Raji (cell line): Measurements from ENCODE around the gene CD8B2.

Experiments used
- POLR2A ChIP-seq: IDR thresholded peaks from 2 replicates; pipeline ENCODE4 v1.6.1; 2011; ENCODE audit warnings: low read depth, low read length, control low read depth; ENCODE audit not compliant: insufficient read depth

Gene CD8B2

DNA sequence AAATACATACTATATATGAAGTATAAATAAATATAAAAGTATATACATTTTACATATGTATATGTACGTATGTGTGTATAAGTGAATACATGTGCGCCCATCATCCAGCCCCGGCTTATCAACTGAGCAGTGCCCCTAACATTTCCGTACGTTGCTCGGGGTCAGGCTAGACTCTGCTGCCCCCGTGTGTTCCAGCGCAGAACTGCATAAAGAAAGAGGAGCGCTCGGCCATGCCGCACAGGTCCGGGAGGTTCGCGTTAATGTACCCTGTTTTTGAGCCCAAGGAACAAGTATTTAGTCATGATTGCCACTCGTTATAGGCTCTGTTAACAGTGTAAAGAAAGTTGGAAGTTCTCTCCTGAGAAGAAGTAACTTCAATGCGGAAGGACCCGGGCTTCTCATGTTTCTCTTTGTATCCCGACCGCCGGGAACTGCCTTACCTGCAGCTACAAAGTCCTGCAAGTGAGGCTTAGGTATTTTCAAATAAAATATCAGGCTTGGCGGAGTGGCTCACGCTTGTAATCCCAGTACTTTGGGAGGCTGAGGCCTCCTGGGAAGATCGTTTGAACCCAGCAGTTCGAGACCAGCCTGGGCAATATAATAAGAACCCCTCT lies 55.7 kb downstream of the CD8B2 start:
- no peak for TF ChIP-seq POLR2A

GRCh38 chr2:106545007-106545406 lies 57.8 kb downstream of the CD8B2 start:
- TF ChIP-seq POLR2A, result no peak

DNA sequence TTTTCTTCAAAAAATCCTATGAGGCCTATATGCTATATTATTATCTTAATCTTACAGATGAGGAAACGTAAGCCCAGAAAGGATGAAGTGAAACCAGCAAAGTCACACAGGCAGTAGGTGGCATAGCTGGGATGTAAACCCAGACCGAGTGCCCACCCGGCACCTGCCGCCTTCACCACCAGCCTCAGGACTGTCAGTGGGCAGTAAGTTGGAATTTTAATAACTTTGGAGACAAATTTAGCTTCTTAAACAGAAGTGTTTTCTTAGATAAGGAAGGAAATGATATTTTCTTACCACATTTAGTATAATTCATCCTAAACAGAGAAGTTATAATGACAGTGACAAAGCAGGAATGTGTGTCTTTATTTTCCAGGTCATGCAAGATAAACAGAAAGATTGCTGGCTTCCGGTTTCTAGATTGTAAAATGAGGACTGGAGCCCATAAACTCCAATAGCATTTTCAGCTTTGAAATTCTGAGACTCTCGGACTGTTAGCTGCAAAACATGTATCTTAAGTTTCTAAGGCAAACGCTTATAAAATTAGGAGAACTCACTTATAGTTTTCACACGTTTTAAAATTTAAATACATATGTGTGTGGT lies 59.3 kb downstream of the CD8B2 start:
- no peak for TF ChIP-seq POLR2A

GRCh38 chr2:106547164-106547903 lies 60.2 kb downstream of the CD8B2 start:
- no peak for TF ChIP-seq POLR2A

GRCh38 chr2:106551417-106552130 lies 64.4 kb downstream of the CD8B2 start:
- TF ChIP-seq POLR2A, result no peak

- no peak for TF ChIP-seq POLR2A
These were observed 65.8 kb downstream of the CD8B2 start for GRCh38 chr2:106552921-106553320.

- no peak for TF ChIP-seq POLR2A
These were observed 66.2 kb downstream of the CD8B2 start for GRCh38 chr2:106553321-106553720.

GRCh38 chr2:106554411-106554810 lies 67.2 kb downstream of the CD8B2 start:
- no peak for TF ChIP-seq POLR2A

GRCh38 chr2:106555053-106555452 lies 67.9 kb downstream of the CD8B2 start:
- TF ChIP-seq POLR2A, result no peak

DNA sequence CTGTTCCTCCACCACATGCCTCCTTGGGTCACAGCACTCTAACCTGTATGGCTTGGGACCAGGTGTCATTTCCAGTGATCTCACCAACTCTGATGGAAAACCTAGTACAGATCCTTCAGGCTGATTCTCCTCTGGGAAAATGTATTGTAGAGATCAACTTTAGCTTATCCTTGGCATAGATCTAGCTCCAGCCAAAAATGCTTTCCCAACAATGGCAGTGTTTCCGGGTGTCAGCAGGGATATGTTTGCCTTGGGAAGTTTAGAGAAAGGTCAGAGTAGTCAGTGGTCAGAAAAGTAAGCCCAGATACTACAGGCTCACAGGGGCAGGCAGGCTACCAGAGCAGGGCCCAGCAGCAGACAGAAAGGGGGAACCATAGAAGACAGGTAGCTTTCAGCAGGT lies 73.6 kb downstream of the CD8B2 start:
- TF ChIP-seq POLR2A, result no peak

DNA sequence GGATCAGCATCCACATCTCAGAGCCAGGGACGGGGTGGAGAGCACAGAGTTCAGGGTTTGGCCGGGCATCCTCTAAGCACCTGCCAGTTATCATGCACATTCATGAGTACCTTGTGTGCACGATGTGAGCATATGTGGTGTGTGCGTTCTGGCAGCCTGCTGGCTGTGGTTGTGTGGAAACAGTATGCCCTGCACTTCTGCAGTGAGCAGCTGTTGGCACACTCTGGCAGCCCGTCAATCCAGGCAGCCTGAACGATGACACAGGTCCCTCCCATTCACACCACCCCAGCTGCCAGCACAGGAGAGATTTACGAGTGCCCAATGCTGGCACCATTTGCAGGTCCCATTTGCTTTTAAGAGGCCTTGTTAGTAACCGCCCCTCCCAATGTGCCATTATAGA lies 74.2 kb downstream of the CD8B2 start:
- TF ChIP-seq POLR2A, result no peak

DNA sequence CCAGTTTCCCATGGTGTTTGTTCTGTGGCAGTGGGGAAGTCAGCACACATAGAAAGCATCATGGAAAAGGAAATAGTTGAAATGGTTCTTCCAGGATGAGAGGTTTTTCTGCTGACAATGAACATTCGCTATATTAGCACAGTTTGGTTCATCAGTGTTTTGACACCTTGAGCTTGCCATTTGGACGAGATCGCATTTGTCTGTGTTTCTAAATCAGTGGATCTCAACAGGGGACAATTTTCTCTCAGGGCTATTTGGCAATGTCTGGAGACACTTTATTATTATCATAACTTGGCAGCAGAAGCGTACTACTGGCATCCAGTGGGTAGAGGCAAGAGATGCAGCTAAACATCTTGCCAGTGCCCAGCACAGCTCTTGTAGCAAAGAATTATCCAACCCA lies 74.6 kb downstream of the CD8B2 start:
- TF ChIP-seq POLR2A, result no peak

- TF ChIP-seq POLR2A, result no peak
These were observed 75.4 kb downstream of the CD8B2 start for GRCh38 chr2:106562268-106563186.

- TF ChIP-seq POLR2A, result no peak
These were observed 76.0 kb downstream of the CD8B2 start for GRCh38 chr2:106563195-106563594.

- TF ChIP-seq POLR2A, result no peak
These were observed 78.4 kb downstream of the CD8B2 start for GRCh38 chr2:106565599-106565998.
